Pancreas (tissue), 10 donors: ENCODE results near the gene IFT43. TPM values are rescaled to one million over a fixed set of nuclear protein-coding genes. Genes with fewer than 3 reads are reported as not detected.

ENCODE experiments used
- ATAC-seq, 4 donors: fragments of 200-7000 bp; cut with Tn5 transposase; one replicate each; pipeline versions ENCODE4 v1.8.0 to v1.9.1; 2020; ENCODE audit warnings: mild to moderate bottlenecking in 4 of 4, moderate library complexity in 4 of 4
- DNase-seq, 6 donors: peaks; one replicate each; pipeline ENCODE4 v3.0.0-alpha.2; 2020
- FAIRE-seq: peaks from 2 replicates; lab custom pipeline; 2012; peaks lifted over from hg19 to GRCh38; lab: Jason Lieb, UNC
- H3K27ac ChIP-seq, 4 donors: fragments of 200-600 bp; sonication (generic); 1 replicate in 3 of 4; 2 replicates in 1 of 4; pipeline versions ENCODE4 v1.5.0 to v1.8.0; 2020
- H3K27me3 ChIP-seq, 4 donors: fragments of 200-600 bp; one replicate each; pipeline ENCODE4 v1.8.0; 2021
- H3K36me3 ChIP-seq, 3 donors: fragments of 200-600 bp; sonication (generic) in 1 of 3; one replicate each; pipeline versions ENCODE4 v1.5.0 to v1.8.0; 2020 to 2021
- H3K4me1 ChIP-seq, 3 donors: fragments of 200-600 bp; one replicate each; pipeline ENCODE4 v1.8.0; 2021
- H3K4me3 ChIP-seq, 4 donors: fragments of 200-600 bp; sonication (generic) in 2 of 4; one replicate each; pipeline versions ENCODE4 v1.5.0 to v1.8.0; 2020 to 2021
- H3K9me3 ChIP-seq, 4 donors: fragments of 200-600 bp; one replicate each; pipeline ENCODE4 v1.8.0; 2021
- CTCF ChIP-seq, 4 donors: fragments of 200-600 bp; sonication (generic) in 3 of 4; IDR thresholded peaks; one replicate each; pipeline versions ENCODE4 v1.5.0 to v1.8.0; 2021; ENCODE audit warnings: antibody characterized with exemption in 4 of 4
- WGBS, 2 donors: extraction: QIAGEN DNeasy Blood & Tissue Kit; methylation state at CpG; one replicate each; pipeline ENCODE4 v1.1.7; 2013; 5-methylcytosine and 5-hydroxymethylcytosine counted together
- intact Hi-C, 3 donors: fragments of 100-400 bp; cut with DNase I; formaldehyde crosslinking; loops; one replicate each; pipeline versions ENCODE4 v1.11.1 to v1.14.2; 2022
- polyA plus RNA-seq, 2 donors: library from polyadenylated mRNA; stranded (reverse); fragments of 200-250 nt; gene quantifications; one replicate each; pipeline ENCODE4 v1.2.3, GENCODE V29; 2013
- total RNA-seq, 6 donors: library from RNA; stranded (reverse); fragmentation: NEBNext Ultra II Directional in 4 of 6; extraction: Animal tissue kit (Norgen Biotek cat#: 25700) in 4 of 6; gene quantifications; one replicate each; pipeline versions ENCODE4 v1.2.1 to v1.2.4, GENCODE V29; 2021 to 2023
- donor health status: healthy with polysubstance abuse.
- donor health status: DM: no; HTN: no; CAD: no; lungs with moderate emphysema.
- donor health status: DM: no; HTN: no; CAD: no.
- donor health status: control.
- donor health status: control.
- donor health status: Bipolar disorder and iron deficiency.
- donor health status: DM: yes; HTN: yes; CAD: no.
- donor health status: DM: no; HTN: no; CAD: no.
- donor health status: DM: no; HTN: no; CAD: no.
- donor health status: DM: yes; HTN: yes; CAD: no.

Gene IFT43
- total and polyA plus RNA-seq, 8 donors: 11.4 to 46.3 (median 16.5) TPM

GRCh38 chr14:76053572-76054355, 68.2 kb downstream of the IFT43 start:
- no peak for TF ChIP-seq CTCF (IDR thresholded peaks at IDR 0.05)
- ATAC-seq (no peak), FAIRE-seq (no peak), DNase-seq (no peak)
- no peaks in the 10 kb centered on the region for H3K4me1 ChIP-seq
- H3K36me3 ChIP-seq: peaks cover 0 to 2% (median 0%) of the 10 kb centered on the region in 3 donors
- 84 to 88% methylated on average over 15 of the region's 15 CpGs for WGBS, 2 donors
- no peak overlapping the region for H3K27ac ChIP-seq
- H3K4me3 ChIP-seq: no peak overlapping the region
- H3K27me3 ChIP-seq: no peaks in the 10 kb centered on the region
- intact Hi-C loops: loop anchor here in 2 of 3 donors (5.0 to 10.0 kb wide), 2 partner anchors 299 to 591 kb away; no protein-coding TSS in a partner anchor
- H3K9me3 ChIP-seq: no peaks in the 10 kb centered on the region

GRCh38 chr14:76055330-76055729, 69.8 kb downstream of the IFT43 start:
- ATAC-seq (no peak), FAIRE-seq (no peak), DNase-seq (no peak)
- Histone ChIP-seq H3K4me3 (no peak overlapping the region), H3K27me3 (no peaks in the 10 kb centered on the region), H3K9me3 (no peaks in the 10 kb centered on the region), H3K27ac (no peak overlapping the region), H3K4me1 (no peaks in the 10 kb centered on the region), H3K36me3 (peaks cover 0 to 9% (median 0%) of the 10 kb centered on the region in 3 donors)
- 55% methylated on average over 3 of the region's 3 CpGs for WGBS, 2 donors
- intact Hi-C loops: loop anchor here in 1 of 3 donors (10.0 kb wide), 1 partner anchor 589 kb away; no protein-coding TSS in a partner anchor
- no peak for TF ChIP-seq CTCF (IDR thresholded peaks at IDR 0.05)

- Histone ChIP-seq H3K27me3 (no peaks in the 10 kb centered on the region), H3K36me3 (peaks cover 0 to 9% (median 0%) of the 10 kb centered on the region in 3 donors), H3K27ac (no peak overlapping the region), H3K4me3 (no peak overlapping the region), H3K9me3 (no peaks in the 10 kb centered on the region), H3K4me1 (no peaks in the 10 kb centered on the region)
- WGBS, 2 donors: 91 to 93% methylated on average over 8 of the region's 8 CpGs
- DNase-seq (no peak), ATAC-seq (no peak), FAIRE-seq (no peak)
- no peak for TF ChIP-seq CTCF (IDR thresholded peaks at IDR 0.05)
- intact Hi-C loops: loop anchor here in 1 of 3 donors (10.0 kb wide), 1 partner anchor 589 kb away; no protein-coding TSS in a partner anchor
Observed at GRCh38 chr14:76056128-76056527, 70.6 kb downstream of the IFT43 start.

- ATAC-seq (no peak), FAIRE-seq (no peak), DNase-seq (no peak)
- Histone ChIP-seq H3K27ac (no peak overlapping the region), H3K36me3 (peaks cover 0 to 9% (median 0%) of the 10 kb centered on the region in 3 donors), H3K9me3 (no peaks in the 10 kb centered on the region), H3K27me3 (no peaks in the 10 kb centered on the region), H3K4me1 (no peaks in the 10 kb centered on the region), H3K4me3 (no peak overlapping the region)
- intact Hi-C loops: loop anchor here in 1 of 3 donors (10.0 kb wide), 1 partner anchor 587 kb away; no protein-coding TSS in a partner anchor
- TF ChIP-seq CTCF (IDR thresholded peaks at IDR 0.05): no peak
- 94% methylated on average over 11 of the region's 11 CpGs for WGBS, 2 donors
Observed at GRCh38 chr14:76057914-76058313, 72.4 kb downstream of the IFT43 start.

GRCh38 chr14:76063327-76063726, 77.8 kb downstream of the IFT43 start:
- ATAC-seq (no peak), FAIRE-seq (no peak), DNase-seq (no peak)
- Histone ChIP-seq H3K27me3 (no peaks in the 10 kb centered on the region), H3K36me3 (peaks cover 0 to 9% (median 0%) of the 10 kb centered on the region in 3 donors), H3K4me3 (no peak overlapping the region), H3K9me3 (no peaks in the 10 kb centered on the region), H3K27ac (no peak overlapping the region), H3K4me1 (no peaks in the 10 kb centered on the region)
- TF ChIP-seq CTCF (IDR thresholded peaks at IDR 0.05): no peak
- intact Hi-C loops: no loop called here
- WGBS, 2 donors: 88 to 96% methylated on average over 3 of the region's 3 CpGs
